HG03342 (cell line): Measurements from ENCODE around the gene NIFK.
"Not testable (repeated sequence)": the region's sequence is repeated elsewhere in the genome, so short reads cannot be mapped to it uniquely, and the experiment has no call there.

Experiments
- ATAC-seq: cut with Tn5 transposase; IDR thresholded peaks from one replicate; pipeline ENCODE4 v1.9.1; 2021; ENCODE audit warnings: mild to moderate bottlenecking, moderate library complexity; ENCODE audit not compliant: unreplicated experiment

NIFK gene

GRCh38 chr2:121697108-121697631 is 39.5 kb downstream of the NIFK start:
- no peak for ATAC-seq

DNA sequence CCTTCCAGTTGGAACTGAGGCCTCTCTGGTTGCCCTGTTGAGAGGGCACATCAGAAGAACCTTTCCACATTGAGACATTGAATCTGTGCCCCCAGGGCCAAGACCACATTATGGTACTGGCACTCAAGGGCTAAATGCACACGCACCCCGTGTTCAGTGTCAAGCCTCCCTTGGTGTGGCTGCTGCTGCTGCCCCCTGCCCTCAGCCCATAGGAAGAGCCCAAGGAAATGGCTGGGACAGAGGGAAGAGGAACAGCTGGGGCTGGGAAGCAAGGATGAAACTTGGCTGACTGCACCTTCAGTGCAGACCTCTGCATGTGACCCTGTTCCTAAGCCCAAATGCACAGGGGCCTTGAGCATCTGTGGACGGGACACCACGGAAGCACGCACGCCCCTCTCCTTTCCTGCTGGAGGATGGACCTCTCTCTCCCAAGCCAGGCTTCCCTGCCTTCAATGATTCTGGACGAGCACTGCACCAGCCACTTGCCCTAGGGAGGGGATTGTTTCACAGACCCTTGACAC is 40.2 kb downstream of the NIFK start:
- ATAC-seq, result no peak

DNA sequence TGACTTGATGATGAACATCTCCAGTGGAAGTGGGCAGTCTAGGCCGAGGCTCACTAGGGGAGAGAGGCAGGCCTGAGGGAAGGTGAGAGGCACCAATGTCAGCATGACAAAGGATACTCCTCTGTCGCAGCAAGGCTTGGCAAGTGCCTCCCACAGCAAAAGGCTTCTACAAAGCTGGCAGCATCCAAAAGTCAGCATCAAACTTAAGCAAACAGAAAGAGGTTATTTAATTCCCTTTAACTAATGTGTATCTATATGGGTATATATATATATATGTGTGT is 41.6 kb downstream of the NIFK start:
- no peak for ATAC-seq

GRCh38 chr2:121694398-121695170 is 42.1 kb downstream of the NIFK start:
- no peak for ATAC-seq

GRCh38 chr2:121690572-121690971 is 46.1 kb downstream of the NIFK start:
- not testable (repeated sequence) for ATAC-seq

DNA sequence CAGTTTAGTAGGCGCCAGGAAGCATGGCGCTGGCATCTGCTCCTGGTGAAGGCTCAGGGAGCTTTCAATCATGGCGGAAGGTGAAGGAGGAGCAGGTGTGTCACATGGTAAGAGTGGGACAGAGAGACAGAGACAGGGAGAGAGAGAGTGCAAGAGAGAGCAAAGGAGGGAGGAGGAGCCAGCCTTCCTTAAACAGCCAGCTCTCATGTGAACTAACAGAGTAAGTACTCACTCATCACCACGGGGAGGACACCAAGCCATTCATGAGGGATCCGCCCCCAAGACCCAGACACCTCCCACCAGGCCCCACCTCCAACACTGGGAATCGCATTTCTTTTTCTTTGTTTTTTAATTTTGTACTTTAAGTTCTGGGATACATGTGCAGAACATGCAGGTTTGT is 46.6 kb downstream of the NIFK start:
- no peak for ATAC-seq

DNA sequence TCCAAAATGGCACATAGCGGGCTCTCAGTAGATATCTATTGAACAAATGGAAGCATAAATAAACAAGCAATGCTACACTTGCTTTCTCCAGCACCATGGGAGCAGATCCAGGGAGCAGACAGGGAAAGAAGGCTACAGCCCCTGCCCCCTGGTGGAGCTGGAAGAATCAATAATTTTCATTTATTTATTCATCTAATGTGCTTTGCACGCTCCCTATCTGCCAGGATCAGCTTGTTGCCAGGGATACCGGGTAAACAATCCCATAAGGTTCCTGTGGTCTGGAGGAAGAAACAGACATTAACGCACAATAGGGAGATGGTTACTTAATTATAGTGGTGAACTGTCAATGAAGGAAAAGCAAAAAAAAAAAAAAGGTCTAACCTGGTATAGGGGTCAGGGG is 47.3 kb downstream of the NIFK start:
- no peak for ATAC-seq

GRCh38 chr2:121688820-121689219 is 47.9 kb downstream of the NIFK start:
- no peak for ATAC-seq

GRCh38 chr2:121686902-121687301 is 49.8 kb downstream of the NIFK start:
- ATAC-seq, result no peak

DNA sequence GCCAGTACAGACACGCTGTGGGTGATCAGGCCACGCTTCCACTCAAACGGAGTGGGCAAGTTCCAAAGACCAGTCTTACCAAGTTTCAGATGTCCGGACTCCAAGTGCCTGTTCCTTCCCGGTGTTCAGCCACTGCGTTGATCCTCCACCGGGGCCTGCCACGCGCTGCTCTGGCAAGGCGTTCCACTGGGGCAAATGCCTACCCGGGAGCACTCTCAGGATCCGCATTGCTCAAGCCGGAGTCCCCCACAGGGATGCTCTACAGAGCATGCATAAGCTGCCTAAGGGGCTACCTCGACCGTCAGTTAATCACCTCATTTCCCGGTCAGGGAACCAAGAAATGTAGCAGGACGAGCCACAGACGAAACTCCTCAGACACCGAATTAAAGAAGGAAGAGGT is 50.5 kb downstream of the NIFK start:
- no peak for ATAC-seq

GRCh38 chr2:121682396-121683298 is 54.0 kb downstream of the NIFK start:
- ATAC-seq, result no peak

DNA sequence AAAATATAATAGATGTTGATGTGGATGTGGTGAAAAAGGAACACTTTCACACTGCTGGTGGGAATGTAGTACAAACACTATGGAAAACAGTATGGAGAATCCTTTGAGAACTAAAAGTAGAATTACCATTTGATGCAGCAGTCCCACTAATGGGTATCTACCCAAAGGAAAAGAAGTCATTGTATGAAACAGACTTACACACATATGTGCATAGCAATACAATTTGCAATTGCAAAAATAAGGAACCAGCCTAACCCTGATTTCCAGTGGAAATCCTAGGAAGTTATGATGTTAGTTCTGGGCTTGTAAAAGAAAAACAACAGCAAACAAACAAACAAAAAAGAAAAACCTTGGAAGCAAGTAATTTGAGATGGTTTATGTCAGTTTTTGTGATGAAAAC is 58.8 kb downstream of the NIFK start:
- ATAC-seq, result no peak
